Upper lobe of right lung (tissue), 1 donor: Measurements from ENCODE around the gene ZNF234. TPM values are rescaled to one million over a fixed set of nuclear protein-coding genes. Genes with fewer than 3 reads are reported as not detected.
A peak's percentile ranks its signal among the peaks of the same experiment; 100 is the strongest.

Experiments used
- ATAC-seq: fragments of 200-7000 bp; cut with Tn5 transposase; one replicate; pipeline ENCODE4 v1.9.1; 2020; ENCODE audit warnings: mild to moderate bottlenecking, moderate library complexity
- DNase-seq: peaks from one replicate; pipeline ENCODE4 v3.0.0-alpha.2; 2020
- H3K27ac ChIP-seq: fragments of 200-600 bp; one replicate; pipeline ENCODE4 v1.8.0; 2022
- H3K27me3 ChIP-seq: fragments of 200-600 bp; one replicate; pipeline ENCODE4 v1.8.0; 2022; ENCODE audit warnings: mild to moderate bottlenecking
- H3K36me3 ChIP-seq: fragments of 200-600 bp; one replicate; pipeline ENCODE4 v1.8.0; 2022
- H3K4me1 ChIP-seq: fragments of 200-600 bp; one replicate; pipeline ENCODE4 v1.8.0; 2022
- H3K4me3 ChIP-seq: fragments of 200-600 bp; one replicate; pipeline ENCODE4 v1.8.0; 2022; ENCODE audit warnings: mild to moderate bottlenecking
- H3K9me3 ChIP-seq: fragments of 200-600 bp; one replicate; pipeline ENCODE4 v1.8.0; 2022
- CTCF ChIP-seq: fragments of 200-600 bp; IDR thresholded peaks from one replicate; pipeline ENCODE4 v1.8.0; 2022; ENCODE audit warnings: antibody characterized with exemption
- intact Hi-C: fragments of 100-400 bp; cut with DNase I; formaldehyde crosslinking; loops from one replicate; pipeline ENCODE4 v1.11.0; 2022
- total RNA-seq: library from RNA; stranded (reverse); fragmentation: NEBNext Ultra II Directional; extraction: Animal tissue kit (Norgen Biotek cat#: 25700); gene quantifications from one replicate; pipeline ENCODE4 v1.2.1, GENCODE V29; 2021
- donor health status: DM: no; HTN: yes; CAD: no; lungs with severe emphysema.

ZNF234 gene
- total RNA-seq, 1 donor from 2014 or later = 10.4 TPM

GRCh38 chr19:44207126-44207803 lies 65.9 kb downstream of the ZNF234 start:
- Histone ChIP-seq H3K27ac (peak overlapping the region; percentile 93), H3K27me3 (peaks cover 6% of the 10 kb centered on the region), H3K4me3 (peak overlapping the region; percentile 75), H3K36me3 (no peaks in the 10 kb centered on the region), H3K9me3 (no peaks in the 10 kb centered on the region), H3K4me1 (peaks cover 6% of the 10 kb centered on the region)
- TF ChIP-seq CTCF = no peak
- intact Hi-C loops = no loop called here
- peak; percentile 99 for ATAC-seq
- DNase-seq = peak; percentile 91

Other genes with a start within 250 kb of the ZNF234 start
- 14.0 TPM for gene ZNF45, start 206.3 kb upstream of the ZNF234 start, total RNA-seq
- 3.9 TPM for gene ZNF221, start 190.3 kb upstream of the ZNF234 start, total RNA-seq
- gene ZNF155, start 157.4 kb upstream of the ZNF234 start, total RNA-seq = 8.7 TPM
- gene ZNF230, start 138.6 kb upstream of the ZNF234 start, total RNA-seq = 5.2 TPM
- 4.5 TPM for gene ZNF222, start 116.2 kb upstream of the ZNF234 start, total RNA-seq
- 5.8 TPM for gene ZNF223, start 89.5 kb upstream of the ZNF234 start, total RNA-seq
- gene ZNF284, start 69.4 kb upstream of the ZNF234 start, total RNA-seq = 2.9 TPM
- gene ZNF224, start 47.2 kb upstream of the ZNF234 start, total RNA-seq = 24.8 TPM
- 5.8 TPM for gene ZNF225, start 28.2 kb upstream of the ZNF234 start, total RNA-seq
- 16.8 TPM for gene ZNF226, start 23.5 kb downstream of the ZNF234 start, total RNA-seq
- 17.0 TPM for gene ZNF227, start 71.0 kb downstream of the ZNF234 start, total RNA-seq
- gene ZNF233, start 118.3 kb downstream of the ZNF234 start, total RNA-seq = 0.29 TPM
- 6.5 TPM for gene ZNF235, start 163.5 kb downstream of the ZNF234 start, total RNA-seq
- gene ZNF112, start 215.1 kb downstream of the ZNF234 start, total RNA-seq = 3.4 TPM